HAP-1 (cell line): ENCODE data around the gene HEXD.
"Not testable (repeated sequence)": the region's sequence is repeated elsewhere in the genome, so short reads cannot be mapped to it uniquely, and the experiment has no call there.

Experiments
- DNase-seq, 2 experiments: peaks; one replicate each; pipeline ENCODE4 v3.0.0-alpha.2; 2016 to 2020; ENCODE audit warnings: low spot score in 2 of 2
- H3K27me3 ChIP-seq: fragments of 250-450 bp; sonication (Bioruptor Pico); 2 replicates; pipeline ENCODE4 v1.5.1; 2020; ENCODE audit warnings: low read depth, mild to moderate bottlenecking, moderate library complexity
- H3K36me3 ChIP-seq: fragments of 250-450 bp; sonication (Bioruptor Pico); replicated peaks from 2 replicates; pipeline ENCODE4 v1.5.1; 2020; ENCODE audit warnings: mild to moderate bottlenecking
- H3K4me1 ChIP-seq: fragments of 250-450 bp; sonication (Bioruptor Pico); 2 replicates; pipeline ENCODE4 v1.5.1; 2020; ENCODE audit warnings: mild to moderate bottlenecking
- H3K4me3 ChIP-seq: fragments of 250-450 bp; sonication (Bioruptor Pico); 2 replicates; pipeline ENCODE4 v1.5.1; 2020; ENCODE audit warnings: mild to moderate bottlenecking, moderate library complexity
- H3K9me3 ChIP-seq: fragments of 250-450 bp; sonication (Bioruptor Pico); 2 replicates; pipeline ENCODE4 v1.5.1; 2020; ENCODE audit warnings: mild to moderate bottlenecking, moderate library complexity
- in situ Hi-C: fragments of 300-500 bp; cut with MboI; formaldehyde crosslinking; loops from 3 replicates; pipeline ENCODE4 v1.14.3; 2020; ENCODE audit warnings: low sequenced_read_pairs, inconsistent platforms, mixed read lengths

Gene HEXD

DNA sequence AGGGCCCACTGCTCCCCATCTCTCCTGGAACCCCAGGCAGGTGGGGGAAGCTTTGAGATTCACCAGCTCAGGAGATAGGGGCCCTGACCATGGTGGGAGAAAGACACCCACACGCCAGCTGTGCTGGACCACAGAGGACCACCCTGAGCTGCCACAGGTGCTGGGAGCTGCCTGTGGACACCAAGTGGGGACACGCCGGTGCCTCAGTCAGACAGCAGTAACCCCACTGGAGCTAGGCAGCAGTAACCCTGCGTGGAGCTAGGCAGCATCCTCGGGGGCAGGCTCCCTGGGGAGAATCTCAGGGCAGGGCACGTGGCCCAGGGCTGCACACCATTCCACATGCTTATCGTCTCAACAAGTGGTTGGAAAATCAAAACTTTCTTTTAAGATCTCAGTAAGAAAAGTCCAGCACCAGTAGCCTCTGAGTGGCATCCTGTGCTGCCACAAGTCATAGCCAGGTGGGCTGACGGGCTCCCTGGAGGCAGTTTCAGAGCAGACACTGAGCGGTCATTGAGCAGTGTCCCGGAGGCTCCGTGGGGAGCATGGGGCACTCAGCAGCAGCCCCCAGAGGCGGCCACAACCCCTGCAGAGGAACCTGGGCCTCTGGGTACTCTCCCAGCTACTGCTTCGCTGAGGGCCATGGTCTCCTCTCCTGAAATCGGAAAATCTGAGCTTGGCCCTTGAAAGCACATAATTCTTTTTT is 8.0 kb upstream of the HEXD start:
- Histone ChIP-seq H3K4me3 (no peak overlapping the region), H3K36me3 (no peaks in the 10 kb centered on the region; the same call in 1 of the 2 replicates)
- in situ Hi-C loops, result loop anchor here (5.0 kb wide), 1 partner anchor 58 kb away; no protein-coding TSS in a partner anchor

DNA sequence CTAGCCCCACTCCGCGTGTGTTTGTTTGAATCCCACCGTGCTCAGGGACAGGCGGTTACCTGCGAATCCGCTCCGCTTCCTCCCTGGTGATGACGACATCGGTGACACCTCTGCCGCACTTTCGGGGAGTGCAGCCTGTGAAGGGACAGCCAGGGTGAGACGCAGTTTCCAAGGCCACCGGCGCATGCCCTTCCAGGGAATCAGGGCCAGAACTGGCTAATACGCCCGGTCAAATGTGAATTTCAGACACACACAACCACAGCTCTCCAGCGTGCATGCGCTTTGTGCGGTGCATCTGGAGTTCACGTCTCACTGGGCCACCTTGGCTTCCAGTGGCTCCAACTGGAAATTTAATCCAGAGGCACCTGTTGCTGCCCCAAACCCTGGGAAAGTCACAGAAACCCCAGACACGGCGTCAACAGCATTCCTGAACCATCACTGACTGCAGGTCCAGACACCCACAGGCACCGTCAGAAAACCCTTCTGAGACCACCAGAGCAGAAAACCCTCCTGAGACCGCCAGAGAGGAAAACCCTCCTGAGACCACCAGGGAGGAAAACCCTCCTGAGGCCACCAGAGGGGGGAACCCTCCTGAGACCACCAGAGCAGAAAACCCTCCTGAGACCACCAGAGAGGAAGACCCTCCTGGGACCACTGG is 6.6 kb upstream of the HEXD start:
- Histone ChIP-seq H3K4me3 (no peak overlapping the region), H3K4me1 (peaks cover 5% of the 10 kb centered on the region; the same call in 1 of the 2 replicates), H3K27me3 (no peaks in the 10 kb centered on the region), H3K36me3 (no peaks in the 10 kb centered on the region; the same call in 1 of the 2 replicates), H3K9me3 (no peaks in the 10 kb centered on the region)
- in situ Hi-C loops, result loop anchor here (5.0 kb wide), 1 partner anchor 59 kb away; no protein-coding TSS in a partner anchor
- DNase-seq, result no peak

More for the DNA sequence above, 8.0 kb upstream of the HEXD start:
- Histone ChIP-seq H3K9me3 (no peaks in the 10 kb centered on the region), H3K27me3 (no peaks in the 10 kb centered on the region), H3K4me1 (peaks cover 5% of the 10 kb centered on the region; the same call in 1 of the 2 replicates)
- no peak for DNase-seq

DNA sequence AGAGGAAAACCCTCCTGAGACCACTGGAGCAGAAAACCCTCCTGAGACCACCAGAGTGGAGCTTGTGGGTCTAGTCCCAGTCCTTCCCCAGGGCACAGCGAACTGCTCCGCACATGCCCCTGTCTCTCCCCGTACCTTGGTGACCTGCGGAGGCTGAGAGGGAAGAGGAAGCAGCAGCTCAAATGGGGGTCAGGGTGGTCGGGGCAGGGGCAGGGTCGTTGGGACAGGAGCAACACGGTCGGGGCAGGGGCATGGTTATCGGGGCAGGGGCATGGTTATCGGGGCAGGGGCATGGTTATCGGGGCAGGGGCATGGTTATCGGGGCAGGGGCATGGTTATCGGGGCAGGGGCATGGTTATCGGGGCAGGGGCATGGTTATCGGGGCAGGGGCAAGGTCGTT is 6.1 kb upstream of the HEXD start:
- not testable (repeated sequence) for H3K27me3 ChIP-seq, H3K4me1 ChIP-seq, H3K9me3 ChIP-seq, DNase-seq, H3K4me3 ChIP-seq, H3K36me3 ChIP-seq
- in situ Hi-C loops, result loop anchor here (5.0 kb wide), 1 partner anchor 60 kb away; no protein-coding TSS in a partner anchor

DNA sequence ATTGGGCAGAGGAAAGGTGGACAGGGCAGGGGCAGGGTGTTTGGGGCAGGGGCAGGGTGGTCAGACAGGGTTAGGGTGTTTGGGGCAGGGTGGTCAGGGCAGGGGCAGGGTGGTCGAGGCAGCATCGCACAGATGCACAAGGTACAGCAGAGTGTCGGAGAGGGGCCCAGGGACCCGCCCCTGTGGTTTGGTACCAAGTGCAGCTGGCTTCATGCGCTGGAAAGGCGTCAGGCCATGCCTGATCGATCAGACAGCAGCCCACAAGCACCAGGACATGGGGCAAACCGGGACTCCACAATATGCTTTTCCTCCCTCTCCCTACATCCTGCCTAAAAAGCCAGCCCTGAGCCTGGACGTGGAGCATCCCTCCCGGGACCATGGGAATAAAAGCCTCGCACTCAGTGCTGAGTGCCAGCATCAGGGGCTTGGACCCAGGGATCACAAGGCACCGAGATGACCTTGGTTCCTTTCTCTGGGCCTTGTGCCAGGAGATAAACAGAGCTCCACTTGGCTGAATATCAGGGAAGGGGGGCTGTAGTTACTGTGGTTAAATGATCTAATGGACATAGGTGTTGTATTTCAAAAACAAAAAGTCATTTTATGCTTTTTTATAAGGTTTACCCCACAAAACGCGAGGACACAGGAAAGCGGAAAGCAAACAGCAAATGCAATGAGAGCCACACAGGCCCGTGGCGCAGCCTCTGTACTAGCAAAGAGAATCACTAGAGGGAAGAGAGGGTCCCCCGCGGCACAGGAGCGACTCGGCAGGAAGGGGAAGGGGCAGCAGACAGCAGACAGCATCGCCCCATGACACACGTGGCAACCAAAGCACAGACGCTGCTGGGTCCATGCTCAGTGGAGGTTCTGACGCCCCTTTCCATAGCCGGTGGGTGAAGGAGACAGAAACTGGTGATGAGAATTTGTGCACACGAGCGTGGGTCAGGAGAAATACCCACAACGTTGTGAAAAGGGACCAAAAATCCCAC is 5.3 kb upstream of the HEXD start:
- in situ Hi-C loops, result loop anchor here (5.0 kb wide), 1 partner anchor 61 kb away; no protein-coding TSS in a partner anchor
- H3K9me3 ChIP-seq, result no peaks in the 10 kb centered on the region
- no peaks in the 10 kb centered on the region for H3K27me3 ChIP-seq
- H3K36me3 ChIP-seq, result no peaks in the 10 kb centered on the region; the same call in 1 of the 2 replicates
- peaks cover 7% of the 10 kb centered on the region for H3K4me1 ChIP-seq
- no peak for DNase-seq
- no peak overlapping the region for H3K4me3 ChIP-seq

DNA sequence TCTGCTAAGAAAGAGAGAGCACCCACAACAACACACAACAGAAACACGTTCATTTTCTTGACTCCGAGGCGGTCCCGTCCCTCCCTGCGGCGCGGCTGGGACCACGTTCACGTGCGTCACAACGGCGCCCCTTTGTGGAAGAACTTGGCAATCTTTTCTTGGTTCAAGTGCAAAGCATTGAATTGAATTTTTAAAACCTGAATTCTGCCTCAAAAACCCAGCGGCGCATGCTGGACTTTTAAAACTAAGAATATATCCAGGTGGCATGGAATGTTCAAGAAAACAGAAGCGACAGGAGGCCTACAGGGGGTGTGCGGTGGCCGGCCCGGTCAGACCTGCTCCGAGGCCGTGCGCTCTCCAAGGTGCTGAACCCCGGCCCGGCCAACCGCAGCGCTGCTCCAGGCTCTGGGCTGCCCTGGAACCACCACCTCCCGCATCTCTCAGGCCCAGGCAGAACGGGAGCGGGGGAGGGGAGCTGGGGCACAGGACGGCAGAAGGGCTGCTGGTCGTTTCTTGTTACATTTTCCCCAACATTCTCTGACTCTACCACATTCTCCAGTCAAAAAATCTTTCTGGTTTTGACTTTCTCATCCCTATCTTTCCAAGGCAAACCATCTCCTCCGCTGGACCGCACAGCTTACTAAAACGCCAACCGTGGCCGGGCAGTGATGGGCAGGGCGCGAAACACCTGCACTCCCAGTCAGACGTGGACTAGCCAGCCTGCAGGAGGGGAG is 3.4 kb upstream of the HEXD start:
- Histone ChIP-seq H3K9me3 (no peaks in the 10 kb centered on the region), H3K4me1 (peaks cover 13% of the 10 kb centered on the region), H3K36me3 (no peaks in the 10 kb centered on the region; the same call in 1 of the 2 replicates), H3K27me3 (no peaks in the 10 kb centered on the region), H3K4me3 (no peak overlapping the region)
- DNase-seq, result peak; percentile 56 to 84
- in situ Hi-C loops, result loop anchor here (5.0 kb wide), 1 partner anchor 62 kb away; no protein-coding TSS in a partner anchor

DNA sequence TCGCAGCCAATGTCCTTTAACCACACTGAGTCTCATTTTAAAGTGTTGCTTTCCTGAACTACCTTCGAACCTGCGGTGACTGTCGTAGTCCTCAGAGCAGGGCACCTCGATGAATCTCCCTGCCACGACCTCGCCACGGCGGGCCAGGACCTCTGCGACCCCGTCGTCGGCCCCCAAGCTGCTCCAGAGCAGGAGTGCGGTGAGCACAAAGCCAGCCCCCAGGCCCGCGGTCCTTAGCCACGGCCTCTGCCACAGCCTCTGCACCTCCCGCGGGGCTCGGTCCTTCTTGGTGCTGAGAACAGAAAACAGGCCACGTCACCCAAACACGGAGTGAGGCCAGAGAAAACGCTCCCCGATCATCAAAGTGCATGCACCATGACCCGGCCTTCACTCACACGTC is 2.8 kb upstream of the HEXD start:
- in situ Hi-C loops, result no loop called here
- Histone ChIP-seq H3K4me1 (peaks cover 13% of the 10 kb centered on the region), H3K36me3 (no peaks in the 10 kb centered on the region; the same call in 1 of the 2 replicates), H3K9me3 (no peaks in the 10 kb centered on the region), H3K27me3 (no peaks in the 10 kb centered on the region), H3K4me3 (no peak overlapping the region)
- no peak for DNase-seq

DNA sequence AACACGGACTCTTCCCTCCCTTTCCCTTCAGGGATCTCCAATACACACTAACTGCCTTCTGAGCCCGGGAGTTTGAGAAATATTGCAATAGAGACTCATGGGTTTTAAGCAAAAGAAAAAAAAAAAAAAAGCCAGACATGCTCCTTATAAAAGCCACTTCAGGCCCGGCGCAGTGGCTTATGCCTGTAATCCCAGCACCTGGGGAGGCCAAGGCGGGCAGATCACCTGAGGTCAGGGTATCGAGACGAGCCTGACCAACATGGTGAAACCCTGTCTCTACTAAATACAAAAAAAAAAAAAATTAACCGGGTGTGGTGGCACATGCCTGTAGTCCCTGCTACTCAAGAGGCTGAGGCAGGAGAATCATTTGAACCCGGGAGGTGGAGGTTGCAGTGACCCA is 2.4 kb upstream of the HEXD start:
- peaks cover 13% of the 10 kb centered on the region for H3K4me1 ChIP-seq
- no peaks in the 10 kb centered on the region for H3K9me3 ChIP-seq
- no peaks in the 10 kb centered on the region; the same call in 1 of the 2 replicates for H3K36me3 ChIP-seq
- DNase-seq, result no peak
- H3K4me3 ChIP-seq, result no peak overlapping the region
- no peaks in the 10 kb centered on the region for H3K27me3 ChIP-seq
- in situ Hi-C loops, result no loop called here

DNA sequence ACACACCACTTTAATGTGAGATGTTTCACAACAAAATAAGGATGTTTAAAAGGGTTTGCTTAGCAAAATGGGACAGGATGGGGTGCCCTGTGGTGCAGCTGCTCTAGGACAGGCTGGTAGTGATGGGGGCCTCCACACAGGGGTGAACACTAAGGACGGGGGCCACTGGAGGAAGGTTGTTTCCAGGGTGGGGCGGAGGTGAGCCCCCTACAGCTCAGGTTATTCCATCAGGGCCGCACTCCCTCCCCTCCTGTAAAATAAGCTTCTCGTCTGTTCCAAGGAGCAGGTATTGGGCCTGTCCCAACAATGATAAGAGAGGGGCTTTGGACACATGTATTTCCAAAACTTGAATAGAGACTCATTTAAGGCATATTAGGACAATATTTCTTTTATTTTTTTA is 1.9 kb upstream of the HEXD start:
- H3K27me3 ChIP-seq, result no peaks in the 10 kb centered on the region
- in situ Hi-C loops, result no loop called here

DNA sequence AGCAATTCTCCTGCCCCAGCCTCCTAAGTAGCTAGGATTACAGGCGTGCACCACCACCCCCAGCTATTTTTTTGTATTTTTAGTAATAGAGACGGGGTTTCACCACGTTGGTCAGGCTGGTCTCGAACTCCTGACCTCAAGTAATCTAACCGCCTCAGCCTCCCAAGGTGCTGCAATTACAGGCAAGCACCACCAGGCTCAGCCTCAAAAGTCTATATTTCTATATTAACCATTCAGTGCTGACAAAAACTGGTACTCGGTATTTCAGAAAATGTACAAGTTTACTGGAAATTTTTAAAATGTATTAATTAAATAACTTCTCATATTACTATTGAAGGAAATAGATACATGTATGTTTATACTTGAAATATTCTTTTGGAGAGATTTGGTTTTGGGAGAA is 1.4 kb upstream of the HEXD start:
- in situ Hi-C loops, result no loop called here
- no peaks in the 10 kb centered on the region; the same call in 1 of the 2 replicates for H3K36me3 ChIP-seq

More for the DNA sequence above, 1.9 kb upstream of the HEXD start:
- no peak for DNase-seq
- H3K36me3 ChIP-seq, result no peaks in the 10 kb centered on the region; the same call in 1 of the 2 replicates
- H3K4me1 ChIP-seq, result peaks cover 13% of the 10 kb centered on the region
- H3K4me3 ChIP-seq, result no peak overlapping the region
- H3K9me3 ChIP-seq, result no peaks in the 10 kb centered on the region

DNA sequence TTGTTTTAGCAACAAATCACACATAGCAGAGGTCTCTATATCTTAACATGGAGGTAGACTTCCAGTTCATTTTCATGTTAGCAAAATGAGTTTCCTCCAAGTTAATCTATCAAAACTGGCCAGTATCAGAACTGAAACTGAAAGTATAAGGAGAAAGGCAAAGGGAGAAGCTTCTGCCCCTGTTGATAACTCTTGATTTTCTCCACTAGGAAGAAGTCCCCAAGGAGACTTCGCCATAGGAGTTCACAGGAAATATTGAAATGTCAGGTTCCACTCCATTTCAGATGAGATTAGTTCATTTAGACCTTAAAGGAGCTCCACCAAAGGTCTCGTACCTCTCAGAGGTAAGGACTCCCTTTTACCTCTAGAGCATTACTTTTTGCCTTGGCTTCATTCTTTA is 1.4 kb downstream of the HEXD start:
- Histone ChIP-seq H3K4me3 (no peak overlapping the region; the same call in 1 of the 2 replicates), H3K27me3 (no peaks in the 10 kb centered on the region), H3K4me1 (peaks cover 9% of the 10 kb centered on the region), H3K36me3 (no peaks in the 10 kb centered on the region; the same call in 1 of the 2 replicates), H3K9me3 (no peaks in the 10 kb centered on the region)
- no peak for DNase-seq
- in situ Hi-C loops, result no loop called here

More for the DNA sequence above, 1.4 kb upstream of the HEXD start:
- Histone ChIP-seq H3K4me1 (peaks cover 13% of the 10 kb centered on the region), H3K4me3 (no peak overlapping the region), H3K9me3 (no peaks in the 10 kb centered on the region), H3K27me3 (no peaks in the 10 kb centered on the region)
- DNase-seq, result no peak

DNA sequence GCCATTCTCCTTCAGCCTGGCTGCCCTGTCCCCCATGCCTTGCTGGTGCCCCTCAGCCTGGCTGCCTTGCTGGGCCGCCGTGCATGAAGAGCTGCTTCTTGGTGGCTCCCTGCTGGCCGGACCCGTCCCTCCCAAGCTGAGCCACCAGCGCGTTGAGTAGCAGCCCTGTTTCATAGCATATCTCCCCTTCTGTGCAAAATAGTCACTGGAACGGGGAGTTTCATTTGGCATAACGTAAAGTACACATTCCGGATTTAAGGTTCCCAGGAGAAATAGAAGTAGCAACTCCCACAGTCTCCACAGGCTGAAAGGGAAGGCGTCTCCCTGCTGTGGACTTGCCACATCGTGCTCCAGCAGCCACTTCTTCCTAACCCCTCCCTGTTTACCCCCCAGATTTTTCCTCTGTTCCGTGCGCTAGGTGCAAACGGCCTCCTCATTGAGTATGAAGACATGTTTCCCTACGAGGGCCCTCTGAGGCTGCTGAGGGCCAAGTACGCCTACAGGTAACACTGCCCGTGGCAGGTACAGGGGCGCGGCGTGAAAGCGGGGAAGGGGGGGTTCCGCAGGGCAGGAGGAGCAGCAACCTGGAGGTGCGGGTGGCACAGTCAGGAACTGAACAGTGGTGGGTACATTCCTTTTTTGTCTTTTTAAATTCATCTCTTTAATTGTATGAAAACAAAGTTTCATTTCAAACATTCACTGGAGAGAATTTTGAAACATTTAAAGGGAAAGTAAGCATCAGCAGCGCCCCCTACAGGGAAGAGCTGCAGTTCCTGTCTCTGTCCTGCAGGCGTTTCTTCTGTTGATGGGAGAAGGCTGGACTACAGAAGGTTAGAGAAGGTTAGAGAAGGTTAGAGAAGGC is 6.1 kb downstream of the HEXD start:
- no peaks in the 10 kb centered on the region for H3K27me3 ChIP-seq
- peaks cover 2% of the 10 kb centered on the region; the same call in 1 of the 2 replicates for H3K4me1 ChIP-seq
- in situ Hi-C loops, result no loop called here
- H3K36me3 ChIP-seq, result no peaks in the 10 kb centered on the region; the same call in 1 of the 2 replicates
- peak; percentile 22 to 73 for DNase-seq
- no peaks in the 10 kb centered on the region for H3K9me3 ChIP-seq
- no peak overlapping the region for H3K4me3 ChIP-seq

DNA sequence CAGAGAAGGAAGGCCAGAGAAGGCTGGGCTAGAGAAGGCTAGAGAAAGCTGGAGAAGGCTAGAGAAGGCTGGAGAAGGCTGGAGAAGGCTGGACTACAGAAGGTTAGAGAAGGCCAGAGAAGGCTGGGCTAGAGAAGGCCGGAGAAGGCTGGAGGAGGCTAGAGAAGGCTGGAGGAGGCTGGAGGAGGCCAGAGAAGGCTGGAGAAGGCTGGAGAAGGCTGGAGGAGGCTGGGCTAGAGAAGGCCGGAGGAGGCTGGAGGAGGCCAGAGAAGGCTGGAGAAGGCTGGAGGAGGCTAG is 6.7 kb downstream of the HEXD start:
- H3K4me1 ChIP-seq, result no peaks in the 10 kb centered on the region
- H3K9me3 ChIP-seq, result no peaks in the 10 kb centered on the region
- no peaks in the 10 kb centered on the region; the same call in 1 of the 2 replicates for H3K36me3 ChIP-seq
- in situ Hi-C loops, result no loop called here
- H3K27me3 ChIP-seq, result no peaks in the 10 kb centered on the region
- H3K4me3 ChIP-seq, result no peak overlapping the region
- DNase-seq, result no peak
